ENCODE data around the gene PRKCE.

DNA sequence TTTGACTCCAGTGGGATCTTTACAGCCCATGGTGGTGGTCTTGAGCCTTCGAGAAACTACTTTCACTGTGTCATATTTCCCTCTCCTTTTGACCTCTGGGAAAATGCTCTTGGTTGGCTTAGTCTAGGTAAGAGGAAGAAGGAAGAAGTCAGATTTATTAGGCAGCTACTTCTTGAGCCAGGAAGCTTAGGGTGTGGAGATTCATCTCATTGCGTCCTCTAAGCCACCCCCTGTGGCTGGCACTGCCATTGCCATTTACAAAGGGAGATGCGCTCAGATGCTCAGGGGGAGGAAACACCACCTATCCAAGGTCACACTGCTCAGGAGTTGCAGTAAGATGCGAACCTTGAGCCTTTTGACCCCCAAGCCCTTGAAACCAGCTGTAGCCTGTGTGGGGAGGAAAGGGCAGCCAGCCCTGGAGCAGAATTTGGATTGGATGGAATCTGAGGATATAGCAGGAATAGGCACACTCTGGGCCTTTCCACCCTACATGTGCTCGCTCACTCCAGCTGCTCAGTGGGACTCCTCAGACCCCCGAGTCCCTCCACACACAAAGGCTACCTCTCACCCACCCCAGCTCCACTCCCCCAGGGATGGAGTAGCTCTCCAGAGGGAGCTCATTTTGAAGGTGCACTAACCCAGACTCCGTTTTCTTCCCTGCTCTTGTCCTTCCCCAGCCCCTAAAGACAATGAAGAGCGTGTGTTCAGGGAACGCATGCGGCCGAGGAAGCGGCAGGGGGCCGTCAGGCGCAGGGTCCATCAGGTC, 324.5 kb downstream of the PRKCE start:
- no peak for TF ChIP-seq GATA3 (IDR thresholded peaks at IDR 0.05; ENCODE audit: low read depth, low read length)
- no peak for TF ChIP-seq GATA2 (IDR thresholded peaks at IDR 0.05; ENCODE audit: low read depth, low read length)
